Peyer's patch (tissue), 4 donors: ENCODE measurements around the gene RNASEH2B. TPM values are rescaled to one million over a fixed set of nuclear protein-coding genes. Genes with fewer than 3 reads are reported as not detected.
A peak's percentile ranks its signal among the peaks of the same experiment; 100 is the strongest.

Source experiments
- DNase-seq, 3 donors: peaks; one replicate each; pipeline ENCODE4 v3.0.0-alpha.2; 2017 to 2019
- H3K27ac ChIP-seq, 4 donors: fragments of 200-600 bp; sonication (generic); one replicate each; pipeline ENCODE4 v1.5.1; 2016 to 2019
- H3K27me3 ChIP-seq, 2 donors: fragments of 200-600 bp; sonication (generic); one replicate each; pipeline ENCODE4 v1.5.1; 2019
- H3K36me3 ChIP-seq, 3 donors: fragments of 200-600 bp; sonication (generic); one replicate each; pipeline ENCODE4 v1.5.1; 2016 to 2019
- H3K4me1 ChIP-seq, 4 donors: fragments of 200-600 bp; sonication (generic); one replicate each; pipeline ENCODE4 v1.5.1; 2016 to 2019
- H3K4me3 ChIP-seq, 4 donors: fragments of 200-600 bp; sonication (generic); 1 replicate in 3 of 4; 2 replicates in 1 of 4; pipeline ENCODE4 v1.5.1; 2016 to 2019; ENCODE audit warnings: mild to moderate bottlenecking in 1 of 4
- H3K9me3 ChIP-seq, 4 donors: fragments of 200-600 bp; sonication (generic); one replicate each; pipeline ENCODE4 v1.5.1; 2016 to 2019; ENCODE audit warnings: mild to moderate bottlenecking in 1 of 4
- CTCF ChIP-seq, 6 experiments: fragments of 450-650 bp in 4 of 6; fragments of 200-600 bp in 2 of 6; sonication (generic) in 1 of 6; IDR thresholded peaks; one replicate each; pipeline ENCODE4 v1.5.1; 2017 to 2019; ENCODE audit warnings: antibody characterized with exemption in 6 of 6, mild to moderate bottlenecking in 3 of 6, moderate library complexity in 1 of 6
- POLR2A ChIP-seq, 2 donors: fragments of 450-650 bp; IDR thresholded peaks; one replicate each; pipeline ENCODE4 v1.5.1; 2017; ENCODE audit warnings: antibody characterized with exemption in 2 of 2, mild to moderate bottlenecking in 2 of 2, moderate library complexity in 2 of 2
- total RNA-seq, 4 donors: library from RNA; depleted of rRNA; stranded (reverse); fragments of >200 nt; gene quantifications; one replicate each; pipeline ENCODE4 v1.1.0, GENCODE V29; 2016

Gene RNASEH2B
- total RNA-seq, 4 donors from 2014 or later, result 20.0 to 88.3 (median 28.2) TPM

DNA sequence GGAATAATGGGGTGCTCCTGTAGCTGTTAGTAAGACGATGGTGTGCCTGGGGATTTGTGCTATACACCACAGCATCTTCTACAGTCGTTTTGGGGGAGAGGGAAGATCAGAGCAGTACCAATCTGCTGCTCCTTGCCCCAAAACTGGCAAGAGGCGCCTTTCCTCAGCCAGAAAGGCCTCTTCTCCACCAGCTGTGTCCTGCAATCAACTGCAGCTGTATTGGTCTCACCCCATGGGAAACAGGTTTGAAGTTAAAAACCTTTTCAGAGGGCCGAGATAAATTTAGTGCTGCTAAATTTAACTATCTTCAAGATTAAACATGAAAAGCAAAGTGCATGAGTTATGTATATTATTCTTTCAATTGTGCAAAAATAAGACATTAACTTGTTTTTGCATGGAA lies 1.2 kb upstream of the RNASEH2B start:
- peak overlapping the region in 1 of 4 donors; percentile 99 for H3K27ac ChIP-seq
- H3K4me1 ChIP-seq, result peaks cover 0 to 12% (median 0%) of the 10 kb centered on the region in 4 donors
- no peak overlapping the region for H3K4me3 ChIP-seq
- DNase-seq, result no peak
- H3K9me3 ChIP-seq, result no peaks in the 10 kb centered on the region
- H3K36me3 ChIP-seq, result no peaks in the 10 kb centered on the region
- no peaks in the 10 kb centered on the region for H3K27me3 ChIP-seq
- TF ChIP-seq POLR2A (IDR thresholded peaks at IDR 0.05), result no peak

DNA sequence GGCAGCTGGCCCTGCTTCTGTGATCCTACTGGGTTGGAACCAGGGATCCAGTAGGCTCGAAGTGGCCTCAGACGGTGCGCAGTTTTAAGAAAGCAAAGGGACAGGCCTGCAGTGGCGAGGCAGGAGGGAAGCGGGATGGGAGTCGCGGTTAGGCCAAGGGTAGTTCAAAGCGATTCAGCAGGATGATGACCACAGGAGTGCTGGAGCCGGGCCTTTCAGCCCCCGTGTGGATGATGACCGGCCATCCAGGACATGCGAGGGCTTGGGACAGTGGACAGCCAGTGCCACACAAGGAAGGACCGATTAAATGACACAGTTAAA lies 854 bp downstream of the RNASEH2B start:
- TF ChIP-seq CTCF (IDR thresholded peaks at IDR 0.05) (no peak), POLR2A (IDR thresholded peaks at IDR 0.05) (no peak)
- peaks cover 0 to 19% (median 3%) of the 10 kb centered on the region in 4 donors for H3K4me1 ChIP-seq
- no peaks in the 10 kb centered on the region for H3K9me3 ChIP-seq
- peak overlapping the region; percentile 92 to 99 (median 95) for H3K27ac ChIP-seq
- H3K4me3 ChIP-seq, result peak overlapping the region; percentile 82 to 90 (median 87)
- no peaks in the 10 kb centered on the region for H3K36me3 ChIP-seq
- peak in 1 of 3 donors; percentile 49 for DNase-seq
- no peaks in the 10 kb centered on the region for H3K27me3 ChIP-seq

- peak overlapping the region; percentile 92 to 99 (median 95) for H3K27ac ChIP-seq
- peaks cover 0 to 24% (median 6%) of the 10 kb centered on the region in 4 donors for H3K4me1 ChIP-seq
- no peaks in the 10 kb centered on the region for H3K27me3 ChIP-seq
- no peaks in the 10 kb centered on the region for H3K36me3 ChIP-seq
- H3K4me3 ChIP-seq, result peak overlapping the region in 3 of 4 donors; percentile 82 to 88 (median 86)
- no peaks in the 10 kb centered on the region for H3K9me3 ChIP-seq
- TF ChIP-seq POLR2A (IDR thresholded peaks at IDR 0.05) (no peak), CTCF (IDR thresholded peaks at IDR 0.05) (no peak)
- no peak for DNase-seq
Measured at GRCh38 chr13:50911081-50911631, 1.6 kb downstream of the RNASEH2B start.

GRCh38 chr13:50911937-50912795 lies 2.6 kb downstream of the RNASEH2B start:
- peaks cover 0 to 31% (median 11%) of the 10 kb centered on the region in 4 donors for H3K4me1 ChIP-seq
- no peaks in the 10 kb centered on the region for H3K9me3 ChIP-seq
- H3K36me3 ChIP-seq, result no peaks in the 10 kb centered on the region
- TF ChIP-seq CTCF (IDR thresholded peaks at IDR 0.05) (peak; percentile 74 to 91 (median 81)), POLR2A (IDR thresholded peaks at IDR 0.05) (no peak)
- peak overlapping the region; percentile 92 to 99 (median 95) for H3K27ac ChIP-seq
- DNase-seq, result peak; percentile 88 to 98 (median 97)
- no peaks in the 10 kb centered on the region for H3K27me3 ChIP-seq
- peak overlapping the region in 1 of 4 donors; percentile 86 for H3K4me3 ChIP-seq

- Histone ChIP-seq H3K27me3 (no peaks in the 10 kb centered on the region), H3K36me3 (no peaks in the 10 kb centered on the region), H3K4me1 (peaks cover 0 to 37% (median 13%) of the 10 kb centered on the region in 4 donors), H3K9me3 (no peaks in the 10 kb centered on the region), H3K4me3 (no peak overlapping the region), H3K27ac (peak overlapping the region in 1 of 4 donors; percentile 0)
- DNase-seq, result no peak
- TF ChIP-seq CTCF (IDR thresholded peaks at IDR 0.05) (no peak), POLR2A (IDR thresholded peaks at IDR 0.05) (no peak)
Measured at GRCh38 chr13:50912851-50913250, 3.3 kb downstream of the RNASEH2B start.

- H3K4me3 ChIP-seq, result no peak overlapping the region
- H3K4me1 ChIP-seq, result peaks cover 0 to 44% (median 13%) of the 10 kb centered on the region in 4 donors
- no peak for DNase-seq
- TF ChIP-seq POLR2A (IDR thresholded peaks at IDR 0.05), result no peak
- TF ChIP-seq CTCF (IDR thresholded peaks at IDR 0.05), result no peak
- peak overlapping the region; percentile 28 to 57 (median 38) for H3K27ac ChIP-seq
- no peaks in the 10 kb centered on the region for H3K36me3 ChIP-seq
- H3K9me3 ChIP-seq, result no peaks in the 10 kb centered on the region
- no peaks in the 10 kb centered on the region for H3K27me3 ChIP-seq
Measured at GRCh38 chr13:50914176-50914700, 4.6 kb downstream of the RNASEH2B start.
